H1 (cell line): Measurements from ENCODE around the gene MAGI2. TPM values are rescaled to one million over a fixed set of nuclear protein-coding genes. Genes with fewer than 3 reads are reported as not detected.

Source experiments
- CTCF ChIA-PET: fragments of 300-600 bp; sonication (Branson Sonifier 250); formaldehyde crosslinking; loops from one replicate; lab custom pipeline; 2021; ENCODE audit not compliant: partially characterized antibody; lab: Charles Lee
- POLR2A ChIA-PET: fragments of 300-600 bp; sonication (Branson Sonifier 250); formaldehyde crosslinking; loops from one replicate; lab custom pipeline; 2021; ENCODE audit warnings: inconsistent platforms; ENCODE audit not compliant: partially characterized antibody; lab: Charles Lee
- DNase-seq, 2 experiments: peaks; one replicate each; pipeline versions ENCODE4 v3.0.0 to v3.0.0-alpha.2; 2010 to 2022; ENCODE audit warnings: low spot score in 2 of 2, low read depth in 1 of 2, mixed read lengths in 1 of 2
- FAIRE-seq: peaks from 2 replicates; lab custom pipeline; 2011; peaks lifted over from hg19 to GRCh38; lab: Jason Lieb, UNC
- H2AFZ ChIP-seq: 2 replicates; pipeline ENCODE4 v1.8.1; 2012; ENCODE audit warnings: low read length, inconsistent platforms
- H2AK5ac ChIP-seq: 2 replicates; pipeline ENCODE4 v1.6.1; 2013; ENCODE audit warnings: low read depth, low read length
- H2BK120ac ChIP-seq: replicated peaks from 2 replicates; pipeline ENCODE3; 2013; ENCODE audit warnings: low read depth, low read length, inconsistent platforms
- H2BK12ac ChIP-seq: 2 replicates; pipeline ENCODE4 v1.6.1; 2013; ENCODE audit warnings: low read depth, low read length
- H2BK15ac ChIP-seq: 2 replicates; pipeline ENCODE4 v1.6.1; 2013; ENCODE audit warnings: low read length
- H2BK20ac ChIP-seq: 2 replicates; pipeline ENCODE4 v1.6.1; 2013; ENCODE audit warnings: low read length
- H2BK5ac ChIP-seq: 2 replicates; pipeline ENCODE4 v1.6.1; 2013; ENCODE audit warnings: low read depth, low read length
- H3K14ac ChIP-seq: 2 replicates; pipeline ENCODE4 v1.6.1; 2013; ENCODE audit warnings: inconsistent platforms; ENCODE audit not compliant: insufficient read length
- H3K18ac ChIP-seq: 2 replicates; pipeline ENCODE4 v1.6.1; 2013; ENCODE audit warnings: low read length; ENCODE audit errors: extremely low read depth
- H3K23ac ChIP-seq: 2 replicates; pipeline ENCODE4 v1.6.1; 2013; ENCODE audit warnings: inconsistent platforms; ENCODE audit not compliant: insufficient read length
- H3K23me2 ChIP-seq: 2 replicates; pipeline ENCODE4 v1.6.1; 2013; ENCODE audit warnings: low read depth, low read length
- H3K27ac ChIP-seq: 2 replicates; pipeline ENCODE4 v1.6.1; 2011; ENCODE audit warnings: low read depth, low read length, inconsistent platforms
- H3K27me3 ChIP-seq, 4 experiments: replicated peaks in 1 of 4; 1 replicate in 1 of 4; 2 replicates in 3 of 4; pipeline versions ENCODE4 v1.6.1 to v1.8.1; 2011 to 2013; ENCODE audit warnings: low read length in 3 of 4, mild to moderate bottlenecking in 3 of 4, inconsistent platforms in 2 of 4, mixed read lengths in 2 of 4, moderate library complexity in 1 of 4; ENCODE audit not compliant: control insufficient read depth in 3 of 4, insufficient read depth in 3 of 4; ENCODE audit errors: extremely low read depth in 1 of 4
- H3K36me3 ChIP-seq, 4 experiments: 2 replicates each; pipeline versions ENCODE4 v1.6.1 to v1.8.1; 2011 to 2013; ENCODE audit warnings: mild to moderate bottlenecking in 4 of 4, low read length in 3 of 4, moderate library complexity in 2 of 4, control low read depth in 1 of 4, inconsistent platforms in 1 of 4; ENCODE audit not compliant: insufficient read depth in 4 of 4, control insufficient read depth in 2 of 4
- H3K4ac ChIP-seq: replicated peaks from 2 replicates; pipeline ENCODE3; 2013; ENCODE audit warnings: low read length, low read depth, mixed read lengths, inconsistent platforms; ENCODE audit not compliant: insufficient read length
- H3K4me1 ChIP-seq, 4 experiments: replicated peaks in 1 of 4; 1 replicate in 1 of 4; 2 replicates in 3 of 4; pipeline versions ENCODE4 v1.6.1 to v1.8.1; 2011 to 2013; ENCODE audit warnings: low read length in 3 of 4, inconsistent platforms in 2 of 4, mixed read lengths in 1 of 4; ENCODE audit not compliant: insufficient read depth in 4 of 4, control insufficient read depth in 3 of 4
- H3K4me2 ChIP-seq, 2 experiments: 2 replicates each; pipeline versions ENCODE4 v1.6.1 to v1.8.1; 2011 to 2013; ENCODE audit warnings: low read depth in 2 of 2, low read length in 2 of 2, control low read depth in 1 of 2, inconsistent platforms in 1 of 2, mild to moderate bottlenecking in 1 of 2; ENCODE audit not compliant: insufficient read depth in 1 of 2
- H3K4me3 ChIP-seq, 4 experiments: fragments of 200-600, 300-600 bp in 1 of 4; sonication (generic), shearing (Covaris generic), sonication (Bioruptor Twin) in 1 of 4; 2 replicates each; pipeline versions ENCODE4 v1.5.1 to v1.8.1; 2011 to 2016; ENCODE audit warnings: low read length in 4 of 4, low read depth in 3 of 4, control low read depth in 2 of 4, inconsistent platforms in 2 of 4, mild to moderate bottlenecking in 2 of 4, mixed read lengths in 1 of 4, moderate library complexity in 1 of 4; ENCODE audit not compliant: insufficient read depth in 2 of 4; ENCODE audit errors: extremely low read depth in 1 of 4
- H3K56ac ChIP-seq: replicated peaks from 2 replicates; pipeline ENCODE3; 2013; ENCODE audit warnings: low read depth, mild to moderate bottlenecking, mixed read lengths, low read length, inconsistent platforms; ENCODE audit not compliant: insufficient read length
- H3K79me1 ChIP-seq: 2 replicates; pipeline ENCODE4 v1.6.1; 2013; ENCODE audit warnings: low read depth, low read length, control low read depth
- H3K79me2 ChIP-seq, 2 experiments: 2 replicates each; pipeline versions ENCODE4 v1.6.1 to v1.8.1; 2012 to 2013; ENCODE audit warnings: low read length in 2 of 2, mild to moderate bottlenecking in 2 of 2, inconsistent platforms in 1 of 2; ENCODE audit not compliant: insufficient read depth in 2 of 2, control insufficient read depth in 1 of 2
- H3K9ac ChIP-seq, 4 experiments: replicated peaks in 1 of 4; 1 replicate in 1 of 4; 2 replicates in 3 of 4; pipeline versions ENCODE4 v1.6.1 to v1.8.1; 2011 to 2013; ENCODE audit warnings: low read depth in 3 of 4, low read length in 3 of 4, control low read depth in 2 of 4, mild to moderate bottlenecking in 2 of 4, moderate library complexity in 2 of 4, inconsistent platforms in 1 of 4; ENCODE audit errors: extremely low read depth in 1 of 4
- H3K9me3 ChIP-seq, 2 experiments: 2 replicates each; pipeline versions ENCODE4 v1.6.1 to v1.8.1; 2012 to 2013; ENCODE audit warnings: mild to moderate bottlenecking in 2 of 2, moderate library complexity in 2 of 2, control low read depth in 1 of 2, inconsistent platforms in 1 of 2, low read depth in 1 of 2, low read length in 1 of 2, mixed read lengths in 1 of 2; ENCODE audit not compliant: insufficient read depth in 2 of 2
- H4K20me1 ChIP-seq, 2 experiments: replicated peaks in 1 of 2; 2 replicates each; pipeline versions ENCODE3 to v1.8.1; 2011 to 2013; ENCODE audit warnings: inconsistent platforms in 2 of 2, low read length in 2 of 2, mild to moderate bottlenecking in 1 of 2; ENCODE audit not compliant: insufficient read depth in 2 of 2, control insufficient read depth in 1 of 2
- H4K5ac ChIP-seq: 2 replicates; pipeline ENCODE4 v1.6.1; 2013; ENCODE audit warnings: low read length, low read depth, mixed read lengths, inconsistent platforms; ENCODE audit not compliant: insufficient read length
- H4K8ac ChIP-seq: 2 replicates; pipeline ENCODE4 v1.8.0; 2013; ENCODE audit warnings: mild to moderate bottlenecking, moderate library complexity, low read length, inconsistent platforms; ENCODE audit not compliant: insufficient read depth; ENCODE audit errors: extremely low read depth
- H4K91ac ChIP-seq: replicated peaks from 2 replicates; pipeline ENCODE3; 2013; ENCODE audit warnings: low read length, mixed read lengths, inconsistent platforms; ENCODE audit not compliant: insufficient read length
- BRCA1 ChIP-seq: IDR thresholded peaks from 2 replicates; pipeline ENCODE4 v1.6.1; 2012; ENCODE audit warnings: low read depth, low read length, improper control_type of control experiment
- RAD21 ChIP-seq, 2 experiments: IDR thresholded peaks in 1 of 2; conservative IDR thresholded peaks in 1 of 2; 2 replicates each; pipeline ENCODE4 v1.6.1; 2011; ENCODE audit warnings: low read depth in 2 of 2, low read length in 2 of 2, improper control_type of control experiment in 1 of 2, inconsistent platforms in 1 of 2, mild to moderate bottlenecking in 1 of 2, moderate library complexity in 1 of 2
- SUZ12 ChIP-seq: fragments of 200-600 bp; sonication (generic); IDR thresholded peaks from 2 replicates; pipeline ENCODE4 v1.6.1; 2012; ENCODE audit warnings: mild to moderate bottlenecking, inconsistent platforms, low read length, moderate library complexity, mixed read lengths
- TBP ChIP-seq: IDR thresholded peaks from 2 replicates; pipeline ENCODE4 v1.6.1; 2011; ENCODE audit warnings: low read depth, low read length, improper control_type of control experiment
- ZNF274 ChIP-seq: IDR thresholded peaks from 2 replicates; pipeline ENCODE4 v1.7.0; 2012; ENCODE audit warnings: low read length, borderline replicate concordance; ENCODE audit errors: extremely low read depth
- WGBS, 2 experiments: shearing (Covaris generic) in 1 of 2; methylation state at CpG; one replicate each; pipeline versions ENCODE4 v1.1.6 to v1.1.7; 2013 to 2015; ENCODE audit warnings: low lambda C conversion rate in 2 of 2, mixed read lengths in 2 of 2, inconsistent platforms in 1 of 2, low coverage in 1 of 2, missing lambda C conversion rate in 1 of 2; ENCODE audit not compliant: insufficient replicate concordance in 2 of 2, insufficient coverage in 1 of 2, insufficient read length in 1 of 2; ENCODE audit errors: extremely low coverage in 1 of 2, missing lambda C conversion rate in 1 of 2; 5-methylcytosine and 5-hydroxymethylcytosine counted together
- polyA plus RNA-seq, 7 experiments: library from polyadenylated mRNA; depleted of rRNA in 3 of 7; stranded (reverse) in 5 of 7; unstranded in 2 of 7; fragments of >200 nt in 5 of 7; fragments of 200-250 nt in 2 of 7; gene quantifications; 1 replicate in 5 of 7; 2 replicates in 1 of 7; 4 replicates in 1 of 7; pipeline versions ENCODE4 v1.2.1 to v1.2.3, GENCODE V29; 2011 to 2013; ENCODE audit warnings: missing spikeins in 2 of 7, mixed read lengths in 2 of 7
- total RNA-seq: library from RNA; stranded (reverse); fragmentation: NEBNext Ultra II Directional; extraction: Animal tissue kit (Norgen Biotek cat#: 25700); gene quantifications from 2 replicates; pipeline ENCODE4 v1.2.1, GENCODE V29; 2021

The MAGI2 gene
- total and polyA plus RNA-seq, 2 of the 8 experiments (the other 6 are each of a cell fraction or from before 2014, with no cell fraction given), result 6.0 to 27.3 TPM

GRCh38 chr7:77980087-77980713 lies 1473.3 kb downstream of the MAGI2 start:
- no peak overlapping the region for H3K4me3 ChIP-seq
- CTCF ChIA-PET, result interaction anchor here (2.0 to 2.9 kb wide), 2 partner anchors 10 to 60 kb away, joined by 5 to 13 read pairs; no protein-coding TSS in a partner anchor
- H2BK120ac ChIP-seq, result no peak overlapping the region
- H3K27ac ChIP-seq, result no peak overlapping the region
- no peaks in the 10 kb centered on the region for H3K9me3 ChIP-seq
- DNase-seq (no peak), FAIRE-seq (no peak)
- no peak overlapping the region for H2BK12ac ChIP-seq
- H3K56ac ChIP-seq, result no peak overlapping the region
- H3K27me3 ChIP-seq, result no peaks in the 10 kb centered on the region
- no peak overlapping the region for H2AFZ ChIP-seq
- H4K5ac ChIP-seq, result no peak overlapping the region
- no peak overlapping the region for H3K14ac ChIP-seq
- no peaks in the 10 kb centered on the region for H3K4me1 ChIP-seq
- H3K23me2 ChIP-seq, result no peaks in the 10 kb centered on the region
- H3K9ac ChIP-seq, result no peak overlapping the region
- no peak overlapping the region for H2BK15ac ChIP-seq
- no peaks in the 10 kb centered on the region for H3K79me1 ChIP-seq
- whole genome bisulfite sequencing, 2 experiments, result 89% methylated on average over 3 of the region's 3 CpGs; no CpG with 5 or more reads in 1 of the 2 experiments
- no peaks in the 10 kb centered on the region for H3K36me3 ChIP-seq
- H4K8ac ChIP-seq, result no peak overlapping the region
- no peaks in the 10 kb centered on the region for H4K20me1 ChIP-seq
- no peak overlapping the region for H3K4ac ChIP-seq
- H2BK20ac ChIP-seq, result no peak overlapping the region
- H3K23ac ChIP-seq, result no peak overlapping the region
- H2AK5ac ChIP-seq, result no peak overlapping the region
- no peak overlapping the region for H2BK5ac ChIP-seq
- no peak overlapping the region for H3K18ac ChIP-seq
- H3K4me2 ChIP-seq, result no peak overlapping the region
- POLR2A ChIA-PET, result no interaction called here
- no peak overlapping the region for H4K91ac ChIP-seq
- no peaks in the 10 kb centered on the region for H3K79me2 ChIP-seq
- no peak for TF ChIP-seq ZNF274
- no peak for TF ChIP-seq SUZ12
- no peak for TF ChIP-seq BRCA1
- no peak for TF ChIP-seq TBP
- no peak for TF ChIP-seq RAD21 (IDR thresholded peaks at IDR 0.05 in 1 of 2, conservative IDR thresholded peaks at IDR 0.05 in 1 of 2; ENCODE audit: low read depth in 2 of 2, low read length in 2 of 2)
